ENCODE results near the gene DENND1C. TPM values are rescaled to one million over a fixed set of nuclear protein-coding genes. Genes with fewer than 3 reads are reported as not detected.

The DENND1C gene
- total RNA-seq, 2 donors from 2014 or later, result 0.30 to 0.75 TPM

- H3K27ac ChIP-seq, result no peak overlapping the region
- H3K4me1 ChIP-seq, result no peaks in the 10 kb centered on the region
- TF ChIP-seq CTCF (IDR thresholded peaks at IDR 0.05), result no peak
- no peak for DNase-seq (ENCODE audit: low spot score)
- peaks cover 10% of the 10 kb centered on the region for H3K36me3 ChIP-seq
- peaks cover 0 to 6% of the 10 kb centered on the region in 2 donors for H3K9me3 ChIP-seq
- H3K27me3 ChIP-seq, result no peaks in the 10 kb centered on the region
- H3K4me3 ChIP-seq, result no peak overlapping the region
Observed at GRCh38 chr19:6442087-6442688, 39.4 kb downstream of the DENND1C start.

GRCh38 chr19:6440905-6441304 is 40.7 kb downstream of the DENND1C start:
- Histone ChIP-seq H3K4me3 (no peak overlapping the region), H3K36me3 (no peaks in the 10 kb centered on the region), H3K27ac (no peak overlapping the region), H3K27me3 (no peaks in the 10 kb centered on the region), H3K4me1 (no peaks in the 10 kb centered on the region), H3K9me3 (peaks cover 0 to 6% of the 10 kb centered on the region in 2 donors)
- DNase-seq (ENCODE audit: low spot score), result no peak
- TF ChIP-seq CTCF (IDR thresholded peaks at IDR 0.05), result no peak

GRCh38 chr19:6439743-6440142 is 41.8 kb downstream of the DENND1C start:
- Histone ChIP-seq H3K4me3 (no peak overlapping the region), H3K27me3 (no peaks in the 10 kb centered on the region), H3K36me3 (no peaks in the 10 kb centered on the region), H3K9me3 (no peaks in the 10 kb centered on the region), H3K4me1 (no peaks in the 10 kb centered on the region), H3K27ac (no peak overlapping the region)
- no peak for DNase-seq (ENCODE audit: low spot score)
- TF ChIP-seq CTCF (IDR thresholded peaks at IDR 0.05), result no peak

- Histone ChIP-seq H3K36me3 (no peaks in the 10 kb centered on the region), H3K27ac (no peak within 1 kb of the TSS), H3K4me1 (no peaks in the 10 kb centered on the region), H3K4me3 (no peak within 1 kb of the TSS), H3K27me3 (no peaks in the 10 kb centered on the region), H3K9me3 (no peaks in the 10 kb centered on the region)
- DNase-seq (ENCODE audit: low spot score), result no peak
- TF ChIP-seq CTCF (IDR thresholded peaks at IDR 0.05), result no peak
Observed at GRCh38 chr19:6433663-6434062, 47.9 kb downstream of the DENND1C start, which contains the start of gene SLC25A41. Gene SLC25A41, minus strand, starts transcription at chr19:6433763. Its CDS starts 70 bp downstream, at chr19:6433693.

- DNase-seq (ENCODE audit: low spot score), result no peak
- Histone ChIP-seq H3K9me3 (no peaks in the 10 kb centered on the region), H3K4me1 (no peaks in the 10 kb centered on the region), H3K27me3 (no peaks in the 10 kb centered on the region), H3K4me3 (no peak overlapping the region), H3K27ac (no peak overlapping the region), H3K36me3 (no peaks in the 10 kb centered on the region)
- no peak for TF ChIP-seq CTCF (IDR thresholded peaks at IDR 0.05)
Observed at GRCh38 chr19:6433165-6433564, 48.4 kb downstream of the DENND1C start.

- H3K27me3 ChIP-seq, result no peaks in the 10 kb centered on the region
- H3K27ac ChIP-seq, result no peak overlapping the region
- H3K9me3 ChIP-seq, result no peaks in the 10 kb centered on the region
- no peaks in the 10 kb centered on the region for H3K4me1 ChIP-seq
- no peak for DNase-seq (ENCODE audit: low spot score)
- H3K36me3 ChIP-seq, result no peaks in the 10 kb centered on the region
- H3K4me3 ChIP-seq, result no peak overlapping the region
- TF ChIP-seq CTCF (IDR thresholded peaks at IDR 0.05), result no peak
Observed at GRCh38 chr19:6431891-6432290, 49.7 kb downstream of the DENND1C start.
